H1 (cell line): Measurements from ENCODE around the gene PLK5. TPM values are rescaled to one million over a fixed set of nuclear protein-coding genes. Genes with fewer than 3 reads are reported as not detected.

ENCODE experiments used
- CTCF ChIA-PET: fragments of 300-600 bp; sonication (Branson Sonifier 250); formaldehyde crosslinking; loops from one replicate; lab custom pipeline; 2021; ENCODE audit not compliant: partially characterized antibody; lab: Charles Lee
- POLR2A ChIA-PET: fragments of 300-600 bp; sonication (Branson Sonifier 250); formaldehyde crosslinking; loops from one replicate; lab custom pipeline; 2021; ENCODE audit warnings: inconsistent platforms; ENCODE audit not compliant: partially characterized antibody; lab: Charles Lee
- DNase-seq, 2 experiments: peaks; one replicate each; pipeline versions ENCODE4 v3.0.0 to v3.0.0-alpha.2; 2010 to 2022; ENCODE audit warnings: low spot score in 2 of 2, low read depth in 1 of 2, mixed read lengths in 1 of 2
- FAIRE-seq: peaks from 2 replicates; lab custom pipeline; 2011; peaks lifted over from hg19 to GRCh38; lab: Jason Lieb, UNC
- H2AFZ ChIP-seq: 2 replicates; pipeline ENCODE4 v1.8.1; 2012; ENCODE audit warnings: low read length, inconsistent platforms
- H2AK5ac ChIP-seq: 2 replicates; pipeline ENCODE4 v1.6.1; 2013; ENCODE audit warnings: low read depth, low read length
- H2BK120ac ChIP-seq: replicated peaks from 2 replicates; pipeline ENCODE3; 2013; ENCODE audit warnings: low read depth, low read length, inconsistent platforms
- H2BK12ac ChIP-seq: 2 replicates; pipeline ENCODE4 v1.6.1; 2013; ENCODE audit warnings: low read depth, low read length
- H2BK15ac ChIP-seq: 2 replicates; pipeline ENCODE4 v1.6.1; 2013; ENCODE audit warnings: low read length
- H2BK20ac ChIP-seq: 2 replicates; pipeline ENCODE4 v1.6.1; 2013; ENCODE audit warnings: low read length
- H2BK5ac ChIP-seq: 2 replicates; pipeline ENCODE4 v1.6.1; 2013; ENCODE audit warnings: low read depth, low read length
- H3K14ac ChIP-seq: 2 replicates; pipeline ENCODE4 v1.6.1; 2013; ENCODE audit warnings: inconsistent platforms; ENCODE audit not compliant: insufficient read length
- H3K18ac ChIP-seq: 2 replicates; pipeline ENCODE4 v1.6.1; 2013; ENCODE audit warnings: low read length; ENCODE audit errors: extremely low read depth
- H3K23ac ChIP-seq: 2 replicates; pipeline ENCODE4 v1.6.1; 2013; ENCODE audit warnings: inconsistent platforms; ENCODE audit not compliant: insufficient read length
- H3K23me2 ChIP-seq: 2 replicates; pipeline ENCODE4 v1.6.1; 2013; ENCODE audit warnings: low read depth, low read length
- H3K27ac ChIP-seq: 2 replicates; pipeline ENCODE4 v1.6.1; 2011; ENCODE audit warnings: low read depth, low read length, inconsistent platforms
- H3K27me3 ChIP-seq, 4 experiments: replicated peaks in 1 of 4; 1 replicate in 1 of 4; 2 replicates in 3 of 4; pipeline versions ENCODE4 v1.6.1 to v1.8.1; 2011 to 2013; ENCODE audit warnings: low read length in 3 of 4, mild to moderate bottlenecking in 3 of 4, inconsistent platforms in 2 of 4, mixed read lengths in 2 of 4, moderate library complexity in 1 of 4; ENCODE audit not compliant: control insufficient read depth in 3 of 4, insufficient read depth in 3 of 4; ENCODE audit errors: extremely low read depth in 1 of 4
- H3K36me3 ChIP-seq, 4 experiments: 2 replicates each; pipeline versions ENCODE4 v1.6.1 to v1.8.1; 2011 to 2013; ENCODE audit warnings: mild to moderate bottlenecking in 4 of 4, low read length in 3 of 4, moderate library complexity in 2 of 4, control low read depth in 1 of 4, inconsistent platforms in 1 of 4; ENCODE audit not compliant: insufficient read depth in 4 of 4, control insufficient read depth in 2 of 4
- H3K4ac ChIP-seq: replicated peaks from 2 replicates; pipeline ENCODE3; 2013; ENCODE audit warnings: low read length, low read depth, mixed read lengths, inconsistent platforms; ENCODE audit not compliant: insufficient read length
- H3K4me1 ChIP-seq, 4 experiments: replicated peaks in 1 of 4; 1 replicate in 1 of 4; 2 replicates in 3 of 4; pipeline versions ENCODE4 v1.6.1 to v1.8.1; 2011 to 2013; ENCODE audit warnings: low read length in 3 of 4, inconsistent platforms in 2 of 4, mixed read lengths in 1 of 4; ENCODE audit not compliant: insufficient read depth in 4 of 4, control insufficient read depth in 3 of 4
- H3K4me2 ChIP-seq, 2 experiments: 2 replicates each; pipeline versions ENCODE4 v1.6.1 to v1.8.1; 2011 to 2013; ENCODE audit warnings: low read depth in 2 of 2, low read length in 2 of 2, control low read depth in 1 of 2, inconsistent platforms in 1 of 2, mild to moderate bottlenecking in 1 of 2; ENCODE audit not compliant: insufficient read depth in 1 of 2
- H3K4me3 ChIP-seq, 4 experiments: fragments of 200-600, 300-600 bp in 1 of 4; sonication (generic), shearing (Covaris generic), sonication (Bioruptor Twin) in 1 of 4; 2 replicates each; pipeline versions ENCODE4 v1.5.1 to v1.8.1; 2011 to 2016; ENCODE audit warnings: low read length in 4 of 4, low read depth in 3 of 4, control low read depth in 2 of 4, inconsistent platforms in 2 of 4, mild to moderate bottlenecking in 2 of 4, mixed read lengths in 1 of 4, moderate library complexity in 1 of 4; ENCODE audit not compliant: insufficient read depth in 2 of 4; ENCODE audit errors: extremely low read depth in 1 of 4
- H3K56ac ChIP-seq: replicated peaks from 2 replicates; pipeline ENCODE3; 2013; ENCODE audit warnings: low read depth, mild to moderate bottlenecking, mixed read lengths, low read length, inconsistent platforms; ENCODE audit not compliant: insufficient read length
- H3K79me1 ChIP-seq: 2 replicates; pipeline ENCODE4 v1.6.1; 2013; ENCODE audit warnings: low read depth, low read length, control low read depth
- H3K79me2 ChIP-seq, 2 experiments: 2 replicates each; pipeline versions ENCODE4 v1.6.1 to v1.8.1; 2012 to 2013; ENCODE audit warnings: low read length in 2 of 2, mild to moderate bottlenecking in 2 of 2, inconsistent platforms in 1 of 2; ENCODE audit not compliant: insufficient read depth in 2 of 2, control insufficient read depth in 1 of 2
- H3K9ac ChIP-seq, 4 experiments: replicated peaks in 1 of 4; 1 replicate in 1 of 4; 2 replicates in 3 of 4; pipeline versions ENCODE4 v1.6.1 to v1.8.1; 2011 to 2013; ENCODE audit warnings: low read depth in 3 of 4, low read length in 3 of 4, control low read depth in 2 of 4, mild to moderate bottlenecking in 2 of 4, moderate library complexity in 2 of 4, inconsistent platforms in 1 of 4; ENCODE audit errors: extremely low read depth in 1 of 4
- H3K9me3 ChIP-seq, 2 experiments: 2 replicates each; pipeline versions ENCODE4 v1.6.1 to v1.8.1; 2012 to 2013; ENCODE audit warnings: mild to moderate bottlenecking in 2 of 2, moderate library complexity in 2 of 2, control low read depth in 1 of 2, inconsistent platforms in 1 of 2, low read depth in 1 of 2, low read length in 1 of 2, mixed read lengths in 1 of 2; ENCODE audit not compliant: insufficient read depth in 2 of 2
- H4K20me1 ChIP-seq, 2 experiments: replicated peaks in 1 of 2; 2 replicates each; pipeline versions ENCODE3 to v1.8.1; 2011 to 2013; ENCODE audit warnings: inconsistent platforms in 2 of 2, low read length in 2 of 2, mild to moderate bottlenecking in 1 of 2; ENCODE audit not compliant: insufficient read depth in 2 of 2, control insufficient read depth in 1 of 2
- H4K5ac ChIP-seq: 2 replicates; pipeline ENCODE4 v1.6.1; 2013; ENCODE audit warnings: low read length, low read depth, mixed read lengths, inconsistent platforms; ENCODE audit not compliant: insufficient read length
- H4K8ac ChIP-seq: 2 replicates; pipeline ENCODE4 v1.8.0; 2013; ENCODE audit warnings: mild to moderate bottlenecking, moderate library complexity, low read length, inconsistent platforms; ENCODE audit not compliant: insufficient read depth; ENCODE audit errors: extremely low read depth
- H4K91ac ChIP-seq: replicated peaks from 2 replicates; pipeline ENCODE3; 2013; ENCODE audit warnings: low read length, mixed read lengths, inconsistent platforms; ENCODE audit not compliant: insufficient read length
- CBX5 ChIP-seq: fragments of 300-800, 300-1000 bp; sonication (generic); IDR thresholded peaks from 2 replicates; pipeline ENCODE4 v1.7.1; 2016; ENCODE audit warnings: antibody characterized with exemption, low read length, low read depth
- EGR1 ChIP-seq: IDR thresholded peaks from 2 replicates; pipeline ENCODE4 v1.6.1; 2011; ENCODE audit warnings: low read depth, low read length, borderline replicate concordance
- NANOG ChIP-seq: IDR thresholded peaks from 2 replicates; pipeline ENCODE4 v1.6.1; 2011; ENCODE audit warnings: low read length, low read depth, mild to moderate bottlenecking, inconsistent platforms; ENCODE audit not compliant: insufficient read depth, poor library complexity, severe bottlenecking
- WGBS, 2 experiments: shearing (Covaris generic) in 1 of 2; methylation state at CpG; one replicate each; pipeline versions ENCODE4 v1.1.6 to v1.1.7; 2013 to 2015; ENCODE audit warnings: low lambda C conversion rate in 2 of 2, mixed read lengths in 2 of 2, inconsistent platforms in 1 of 2, low coverage in 1 of 2, missing lambda C conversion rate in 1 of 2; ENCODE audit not compliant: insufficient replicate concordance in 2 of 2, insufficient coverage in 1 of 2, insufficient read length in 1 of 2; ENCODE audit errors: extremely low coverage in 1 of 2, missing lambda C conversion rate in 1 of 2; 5-methylcytosine and 5-hydroxymethylcytosine counted together
- polyA plus RNA-seq, 7 experiments: library from polyadenylated mRNA; depleted of rRNA in 3 of 7; stranded (reverse) in 5 of 7; unstranded in 2 of 7; fragments of >200 nt in 5 of 7; fragments of 200-250 nt in 2 of 7; gene quantifications; 1 replicate in 5 of 7; 2 replicates in 1 of 7; 4 replicates in 1 of 7; pipeline versions ENCODE4 v1.2.1 to v1.2.3, GENCODE V29; 2011 to 2013; ENCODE audit warnings: missing spikeins in 2 of 7, mixed read lengths in 2 of 7
- total RNA-seq: library from RNA; stranded (reverse); fragmentation: NEBNext Ultra II Directional; extraction: Animal tissue kit (Norgen Biotek cat#: 25700); gene quantifications from 2 replicates; pipeline ENCODE4 v1.2.1, GENCODE V29; 2021
- TF ChIP-seq, protein P1 (sequence below): IDR thresholded peaks from 2 replicates; pipeline ENCODE4 v1.6.1; 2012; ENCODE audit warnings: inconsistent platforms

Gene PLK5
- total and polyA plus RNA-seq, 2 of the 8 experiments (the other 6 are each of a cell fraction or from before 2014, with no cell fraction given), result 0.43 to 0.45 TPM

DNA sequence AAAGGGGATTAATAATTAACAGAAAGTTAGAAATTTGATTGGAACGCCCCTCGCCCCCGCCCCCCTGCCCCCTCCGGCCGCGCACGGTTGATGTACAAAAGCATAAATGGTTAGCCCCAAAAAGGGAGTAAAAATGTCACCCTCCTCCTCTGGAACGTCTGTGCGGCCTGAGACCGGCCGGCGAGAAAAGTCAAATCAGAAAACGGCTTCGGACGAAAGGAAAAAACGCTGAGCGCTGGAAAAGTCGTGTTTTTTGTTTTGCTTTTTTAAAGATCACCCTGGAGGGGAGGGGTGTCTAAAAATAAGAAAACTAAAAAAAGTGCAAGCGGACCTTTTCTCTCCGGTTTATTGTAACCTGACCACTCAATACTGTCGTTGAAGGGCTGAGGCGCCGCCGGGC, 31.1 kb downstream of the PLK5 start:
- FAIRE-seq, result no peak
- DNase-seq, result no peak
- Histone ChIP-seq H3K18ac (no peak overlapping the region), H2BK12ac (no peak overlapping the region), H3K79me1 (peaks cover 10% of the 10 kb centered on the region), H2AK5ac (no peak overlapping the region), H3K9ac (no peak overlapping the region), H3K36me3 (peaks cover 0 to 16% (median 1%) of the 10 kb centered on the region in 4 experiments; a peak in 4 of 8 replicates), H3K56ac (no peak overlapping the region), H3K4me3 (no peak overlapping the region), H3K4me1 (no peaks in the 10 kb centered on the region), H3K23me2 (peaks cover 2% of the 10 kb centered on the region; the same call in 1 of the 2 replicates), H3K4ac (no peak overlapping the region), H2AFZ (no peak overlapping the region), H3K27me3 (no peaks in the 10 kb centered on the region), H2BK20ac (no peak overlapping the region), H3K23ac (no peak overlapping the region), H4K20me1 (peaks cover 9 to 22% of the 10 kb centered on the region in 2 experiments), H3K27ac (no peak overlapping the region), H4K5ac (no peak overlapping the region), H3K79me2 (peaks cover 0 to 11% of the 10 kb centered on the region in 2 experiments; a peak in 2 of 4 replicates), H4K91ac (no peak overlapping the region), H3K14ac (no peak overlapping the region), H3K4me2 (no peak overlapping the region), H4K8ac (no peak overlapping the region), H2BK5ac (no peak overlapping the region), H2BK15ac (no peak overlapping the region), H3K9me3 (no peaks in the 10 kb centered on the region; a peak in 1 of 4 replicates), H2BK120ac (no peak overlapping the region)
- 92% methylated on average over 24 of the region's 24 CpGs; no CpG with 5 or more reads in 1 of the 2 experiments for WGBS, 2 experiments
- no peak for TF ChIP-seq EGR1
- TF ChIP-seq NANOG, result no peak
- TF ChIP-seq CBX5, result no peak
- TF ChIP-seq, protein P1, sequence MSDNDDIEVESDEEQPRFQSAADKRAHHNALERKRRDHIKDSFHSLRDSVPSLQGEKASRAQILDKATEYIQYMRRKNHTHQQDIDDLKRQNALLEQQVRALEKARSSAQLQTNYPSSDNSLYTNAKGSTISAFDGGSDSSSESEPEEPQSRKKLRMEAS, result no peak
- ChIA-PET POLR2A (interaction anchor here (0.6 to 1.9 kb wide), 4 partner anchors 8 to 38 kb away, joined by 3 to 6 read pairs (median 4); partner anchors contain the start of gene MBD3), CTCF (no interaction called here)
